HG02885 (cell line): ENCODE results near the gene MAP2K4.
A peak's percentile ranks its signal among the peaks of the same experiment; 100 is the strongest.

ENCODE experiments used
- ATAC-seq: cut with Tn5 transposase; IDR thresholded peaks from one replicate; pipeline ENCODE4 v1.9.1; 2021; ENCODE audit warnings: mild to moderate bottlenecking; ENCODE audit not compliant: unreplicated experiment, poor library complexity

Gene MAP2K4

GRCh38 chr17:12085076-12085949 lies 64.6 kb downstream of the MAP2K4 start:
- no peak for ATAC-seq

GRCh38 chr17:12088035-12088434 lies 67.4 kb downstream of the MAP2K4 start:
- ATAC-seq: no peak

DNA sequence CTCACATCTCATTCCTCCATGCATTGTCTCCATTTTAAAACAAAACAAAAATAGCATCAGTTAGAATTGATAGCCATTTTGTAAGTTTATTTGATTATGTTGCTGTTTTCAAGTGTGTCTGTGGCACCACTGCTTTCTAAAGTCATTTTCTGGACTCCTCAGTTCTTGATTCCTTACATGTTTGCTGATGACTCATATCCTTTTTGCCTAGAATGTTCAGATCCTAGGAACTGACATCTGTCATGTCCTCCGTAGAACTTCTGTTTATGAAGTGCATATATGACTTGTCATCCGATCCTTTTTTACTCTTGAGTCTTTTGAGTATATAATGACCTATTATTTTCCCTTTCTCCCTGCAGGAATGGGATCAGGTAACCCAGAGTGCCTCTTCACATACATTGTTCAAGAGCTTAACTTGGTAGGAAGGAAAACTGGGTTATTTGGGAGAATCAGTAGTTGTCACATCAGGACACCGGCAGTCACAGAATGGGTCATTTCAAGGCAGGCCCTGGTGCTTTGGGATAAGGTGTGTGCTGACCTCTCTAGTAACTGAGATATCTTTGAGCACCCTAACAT lies 69.2 kb downstream of the MAP2K4 start:
- no peak for ATAC-seq

DNA sequence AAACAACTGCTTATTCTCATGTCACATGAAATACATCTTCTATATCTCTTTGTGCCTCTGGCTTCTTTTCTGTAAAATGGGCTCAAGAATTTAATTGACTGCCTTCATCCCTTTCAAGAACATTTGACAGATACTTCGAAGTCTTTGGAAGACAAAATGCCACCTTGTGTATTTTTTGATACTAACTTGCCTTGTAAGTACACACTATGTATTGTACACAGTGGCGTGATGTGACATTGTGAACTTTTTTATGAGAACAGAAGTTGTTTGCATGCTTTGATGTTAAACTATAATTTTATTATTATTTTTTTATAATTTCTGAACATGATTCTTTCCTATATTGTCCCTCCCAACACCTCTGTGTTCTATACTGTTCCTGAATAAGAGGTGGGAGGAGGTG lies 73.7 kb downstream of the MAP2K4 start:
- ATAC-seq: no peak

GRCh38 chr17:12095522-12095921 lies 74.8 kb downstream of the MAP2K4 start:
- ATAC-seq: no peak

DNA sequence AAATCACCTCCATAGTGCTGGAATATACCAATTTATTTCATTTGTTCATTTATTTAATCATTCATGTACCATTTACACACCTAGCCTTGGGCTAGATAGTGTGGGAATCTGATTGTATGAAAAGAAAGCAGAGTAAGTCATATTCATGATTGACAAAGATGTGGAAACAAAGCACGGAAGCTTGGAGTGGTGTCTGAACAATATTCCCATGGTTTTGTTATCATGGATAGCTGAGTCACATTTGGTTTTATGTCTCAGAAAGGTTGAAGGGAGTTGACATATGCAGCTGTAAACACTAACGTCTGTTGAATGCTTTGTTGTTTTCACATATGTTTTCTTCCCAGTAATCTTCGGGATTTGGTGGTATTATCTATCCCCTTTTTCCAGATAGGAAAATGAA lies 76.6 kb downstream of the MAP2K4 start:
- ATAC-seq: no peak

- ATAC-seq: peak; percentile 97
These were observed 77.9 kb downstream of the MAP2K4 start for GRCh38 chr17:12098568-12098967.

- ATAC-seq: no peak
These were observed 78.7 kb downstream of the MAP2K4 start for GRCh38 chr17:12099412-12099811.

GRCh38 chr17:12104831-12105230 lies 84.2 kb downstream of the MAP2K4 start:
- no peak for ATAC-seq

DNA sequence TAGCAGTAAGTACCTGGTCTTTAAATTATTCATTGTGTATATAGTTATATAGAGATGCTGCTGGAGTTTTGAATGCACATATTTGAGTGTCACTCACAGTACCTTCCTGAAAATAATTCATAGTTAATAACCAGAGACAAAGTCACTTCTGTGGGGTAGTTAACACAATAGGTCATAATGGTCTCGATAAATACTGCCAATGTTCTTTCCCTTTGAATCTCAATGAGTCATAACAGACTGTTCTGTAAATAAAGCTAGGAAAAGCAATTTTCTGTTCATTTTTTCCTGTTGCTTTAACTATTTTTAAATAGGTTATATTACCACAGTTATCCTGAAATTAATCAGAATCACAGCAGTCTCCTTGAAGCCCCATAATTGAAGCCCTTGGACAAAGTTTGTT lies 87.2 kb downstream of the MAP2K4 start:
- no peak for ATAC-seq

DNA sequence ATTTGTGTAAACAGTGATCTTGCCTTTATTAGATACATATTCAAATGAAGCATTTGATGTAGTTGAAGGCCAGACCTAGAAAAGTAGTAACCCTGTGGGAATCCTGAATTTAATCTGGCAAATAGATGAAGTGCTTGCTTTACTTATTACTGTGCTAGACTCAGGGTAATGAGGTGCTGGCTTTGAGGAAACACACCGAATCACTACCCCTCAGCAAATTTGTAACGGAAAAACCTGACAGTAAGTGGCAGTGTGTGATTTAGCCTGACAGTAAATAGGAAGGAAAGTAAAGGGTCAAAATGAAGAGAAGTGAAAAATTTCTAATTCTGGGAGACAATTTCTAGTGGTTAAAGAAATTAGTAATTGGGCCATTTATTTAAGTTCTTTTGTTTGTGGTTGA lies 90.2 kb downstream of the MAP2K4 start:
- ATAC-seq: no peak

DNA sequence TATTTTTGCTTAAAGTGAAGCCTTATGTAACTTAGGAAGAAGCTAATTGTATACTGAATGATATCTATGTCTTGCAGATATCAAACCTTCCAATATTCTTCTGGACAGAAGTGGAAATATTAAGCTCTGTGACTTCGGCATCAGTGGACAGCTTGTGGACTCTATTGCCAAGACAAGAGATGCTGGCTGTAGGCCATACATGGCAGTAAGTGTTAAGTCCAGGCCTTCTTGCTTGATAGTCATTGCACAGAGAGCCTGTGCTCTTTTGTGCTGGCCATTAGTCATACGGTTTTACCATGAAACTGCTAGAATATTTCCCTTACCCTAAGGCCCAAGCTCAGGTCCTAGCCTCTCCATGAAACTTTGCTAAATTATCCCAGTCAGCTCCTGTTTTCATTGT lies 92.5 kb downstream of the MAP2K4 start:
- ATAC-seq: no peak

DNA sequence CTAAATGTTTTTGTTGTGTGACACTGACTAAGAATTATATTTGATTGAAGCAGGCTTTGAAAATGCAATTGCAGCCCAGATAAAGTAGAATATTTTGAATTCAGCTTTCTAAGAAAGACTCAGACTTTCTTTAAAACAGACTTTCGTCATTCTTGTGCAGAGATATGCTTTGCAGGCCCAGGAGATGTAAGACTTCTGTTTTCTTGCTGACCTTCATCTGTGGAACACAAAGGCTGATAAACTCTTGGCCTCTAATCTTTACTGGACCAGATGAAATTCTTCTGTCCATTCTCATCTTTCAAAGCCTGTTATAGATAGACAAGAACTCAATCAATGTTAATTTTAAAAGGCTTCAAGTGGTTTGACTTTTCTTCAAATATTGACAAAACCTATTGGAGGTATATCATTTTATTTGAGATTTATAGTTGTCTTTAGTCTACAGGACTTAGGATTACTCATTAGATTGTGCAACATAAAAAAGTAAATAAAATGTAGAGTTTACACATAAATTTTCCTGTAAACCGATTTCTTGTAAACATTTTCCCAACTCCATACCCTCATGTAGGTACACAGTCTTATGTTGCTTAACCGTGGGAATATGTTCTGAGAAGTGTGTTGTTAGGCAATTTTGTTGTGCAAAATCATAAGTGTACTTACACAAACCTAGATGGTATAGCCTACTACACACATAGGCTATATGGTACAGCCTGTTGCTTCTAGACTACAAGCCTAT lies 94.2 kb downstream of the MAP2K4 start:
- no peak for ATAC-seq

DNA sequence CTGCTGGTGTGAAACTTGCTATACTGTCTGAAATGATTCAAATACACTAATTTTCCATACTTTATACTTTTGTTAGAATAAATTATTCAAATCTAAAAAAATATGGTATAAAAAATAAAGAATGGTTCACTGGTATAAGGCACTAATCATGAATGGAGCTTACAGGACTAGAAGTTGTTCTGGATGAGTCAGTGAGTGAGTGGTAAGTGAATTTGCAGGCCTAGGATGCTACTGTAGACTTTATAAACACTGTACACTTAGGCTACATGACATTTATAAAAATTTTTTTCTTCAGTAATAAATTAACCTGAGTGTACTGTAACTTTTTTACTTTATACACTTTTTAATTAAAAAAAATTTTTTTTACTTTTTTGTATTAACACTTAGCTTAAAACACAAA lies 95.5 kb downstream of the MAP2K4 start:
- no peak for ATAC-seq

DNA sequence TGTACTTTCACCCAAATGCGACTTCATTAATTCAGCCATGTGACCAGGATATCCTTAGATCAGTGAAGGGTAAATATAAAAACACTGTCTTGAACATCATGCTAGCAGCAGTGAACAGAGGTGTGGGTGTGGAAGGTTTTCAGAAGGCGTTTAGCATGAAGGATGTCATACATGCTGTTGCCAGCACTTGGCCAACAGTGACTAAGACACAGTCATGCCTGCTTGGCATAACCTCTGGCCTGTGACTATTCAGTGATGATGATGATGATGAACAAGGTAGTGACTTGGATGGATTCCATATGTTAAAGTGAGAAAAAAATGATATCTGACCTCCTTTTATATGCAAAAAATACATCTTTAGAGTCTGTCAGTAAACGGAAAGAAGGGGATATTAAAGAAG lies 97.9 kb downstream of the MAP2K4 start:
- ATAC-seq: no peak

- no peak for ATAC-seq
These were observed 101.4 kb downstream of the MAP2K4 start for GRCh38 chr17:12122075-12122474.

GRCh38 chr17:12127177-12127576 lies 106.5 kb downstream of the MAP2K4 start:
- ATAC-seq: no peak

- ATAC-seq: no peak
These were observed 107.0 kb downstream of the MAP2K4 start for GRCh38 chr17:12127667-12128066.

DNA sequence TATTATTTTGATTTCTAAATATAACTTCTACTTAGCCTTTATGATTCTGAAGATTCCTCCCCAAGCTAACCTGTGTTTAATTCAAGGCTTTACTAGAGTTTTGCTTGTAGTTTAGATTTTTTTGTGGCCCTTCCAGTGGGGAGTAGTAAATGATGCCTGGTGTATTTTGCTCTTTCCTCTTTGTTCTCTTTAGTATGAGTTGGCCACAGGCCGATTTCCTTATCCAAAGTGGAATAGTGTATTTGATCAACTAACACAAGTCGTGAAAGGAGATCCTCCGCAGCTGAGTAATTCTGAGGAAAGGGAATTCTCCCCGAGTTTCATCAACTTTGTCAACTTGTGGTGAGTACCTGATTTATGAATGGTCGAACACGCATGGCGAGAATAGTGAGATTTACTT lies 108.3 kb downstream of the MAP2K4 start:
- no peak for ATAC-seq

GRCh38 chr17:12133183-12133582 lies 112.5 kb downstream of the MAP2K4 start:
- no peak for ATAC-seq

DNA sequence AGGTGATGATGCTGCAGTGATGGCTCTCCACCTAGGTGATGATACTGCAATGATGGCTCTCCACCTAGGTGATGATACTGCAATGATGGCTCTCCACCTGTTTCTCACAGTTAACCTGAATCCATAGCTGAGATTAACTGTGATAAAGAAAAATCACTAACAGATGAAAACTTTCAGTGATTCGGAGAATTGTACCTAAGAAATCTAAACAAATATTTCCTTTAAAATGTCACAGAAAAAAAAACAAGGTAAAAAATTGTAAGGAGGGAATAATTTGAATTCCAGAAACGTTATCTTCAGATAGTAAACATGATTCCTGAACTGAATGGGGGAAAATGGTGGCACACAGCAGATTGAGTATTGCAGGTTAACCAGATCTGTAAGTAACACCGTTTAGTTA lies 113.4 kb downstream of the MAP2K4 start:
- ATAC-seq: no peak
